Stimulated activated CD4-positive, alpha-beta T cell treated with anti-CD3 and anti-CD28 coated beads, Interleukin-2, amount 100 ng/mL, for 48 hours (primary cell): Measurements from ENCODE around the gene C5orf52.
"Not testable (repeated sequence)": the region's sequence is repeated elsewhere in the genome, so short reads cannot be mapped to it uniquely, and the experiment has no call there.

Experiments
- DNase-seq, 2 donors: peaks; one replicate each; pipeline ENCODE4 v3.0.0-alpha.2; 2020

The C5orf52 gene

GRCh38 chr5:157670662-157671591, at the start of gene C5orf52:
TSS of gene C5orf52 (plus strand) at chr5:157671533. CDS start at chr5:157671615, 82 bp downstream.
- DNase-seq: no peak

GRCh38 chr5:157624144-157624543, 47.2 kb upstream of the C5orf52 start:
- DNase-seq: no peak

- DNase-seq: no peak
Observed at GRCh38 chr5:157626831-157627230, 44.5 kb upstream of the C5orf52 start.

- DNase-seq: no peak
Observed at GRCh38 chr5:157630341-157630740, 41.0 kb upstream of the C5orf52 start.

- DNase-seq: no peak
Observed at GRCh38 chr5:157640406-157641066, 30.8 kb upstream of the C5orf52 start.

GRCh38 chr5:157648275-157648990, 22.9 kb upstream of the C5orf52 start:
- no peak for DNase-seq

GRCh38 chr5:157649101-157649500, 22.2 kb upstream of the C5orf52 start:
- no peak for DNase-seq

- no peak for DNase-seq
Observed at GRCh38 chr5:157650991-157651611, 20.2 kb upstream of the C5orf52 start.

GRCh38 chr5:157651623-157652376, 19.5 kb upstream of the C5orf52 start:
- peak; percentile 65 to 70 for DNase-seq

- no peak for DNase-seq
Observed at GRCh38 chr5:157652377-157652692, 19.0 kb upstream of the C5orf52 start, which contains the start of gene SOX30. TSS of gene SOX30 (minus strand) at chr5:157652438. CDS start at chr5:157652078, 360 bp downstream.

- no peak for DNase-seq
Observed at GRCh38 chr5:157657516-157657915, 13.8 kb upstream of the C5orf52 start.

- DNase-seq: no peak
Observed at GRCh38 chr5:157658893-157659292, 12.4 kb upstream of the C5orf52 start.

GRCh38 chr5:157659868-157660660, 11.3 kb upstream of the C5orf52 start:
- DNase-seq: no peak

- no peak for DNase-seq
Observed at GRCh38 chr5:157665467-157666070, 5.8 kb upstream of the C5orf52 start.

- no peak for DNase-seq
Observed at GRCh38 chr5:157668356-157668755, 3.0 kb upstream of the C5orf52 start.

- DNase-seq: no peak
Observed at GRCh38 chr5:157669701-157670097, 1.6 kb upstream of the C5orf52 start.

GRCh38 chr5:157671592-157672330, 428 bp downstream of the C5orf52 start:
- DNase-seq: no peak

- no peak for DNase-seq
Observed at GRCh38 chr5:157672976-157673375, 1.6 kb downstream of the C5orf52 start.

GRCh38 chr5:157674351-157674750, 3.0 kb downstream of the C5orf52 start:
- not testable (repeated sequence) for DNase-seq

- DNase-seq: no peak
Observed at GRCh38 chr5:157677931-157678330, 6.6 kb downstream of the C5orf52 start.
